ENCODE data around the gene SEPTIN8. TPM values are rescaled to one million over a fixed set of nuclear protein-coding genes. Genes with fewer than 3 reads are reported as not detected.

Gene SEPTIN8
- polyA plus RNA-seq (ENCODE audit: insufficient read length): 84.6 TPM
- long read RNA-seq, donor 1, full-length matches to known transcripts: 10 of 22 reads
- long read RNA-seq, donor 1, partial matches to known transcripts: 12 of 22 reads
- long read RNA-seq, donor 1, other reads (novel, unspliced or antisense): 0 of 22 reads
- long read RNA-seq, donor 2, full-length matches to known transcripts: 9 of 21 reads
- long read RNA-seq, donor 2, partial matches to known transcripts: 5 of 21 reads
- long read RNA-seq, donor 2, other reads (novel, unspliced or antisense): 7 of 21 reads
- long read RNA-seq, donor 3, full-length matches to known transcripts: 5 of 5 reads
- long read RNA-seq, donor 3, partial matches to known transcripts: 0 of 5 reads
- long read RNA-seq, donor 3, other reads (novel, unspliced or antisense): 0 of 5 reads
- long read RNA-seq, donor 4: 0 reads
- long read RNA-seq, donor 5, full-length matches to known transcripts: 16 of 16 reads
- long read RNA-seq, donor 5, partial matches to known transcripts: 0 of 16 reads
- long read RNA-seq, donor 5, other reads (novel, unspliced or antisense): 0 of 16 reads
- long read RNA-seq, donor 6, full-length matches to known transcripts: 8 of 27 reads
- long read RNA-seq, donor 6, partial matches to known transcripts: 19 of 27 reads
- long read RNA-seq, donor 6, other reads (novel, unspliced or antisense): 0 of 27 reads
- long read RNA-seq, donor 7, full-length matches to known transcripts: 16 of 22 reads
- long read RNA-seq, donor 7, partial matches to known transcripts: 0 of 22 reads
- long read RNA-seq, donor 7, other reads (novel, unspliced or antisense): 6 of 22 reads
- long read RNA-seq, donor 8, full-length matches to known transcripts: 3 of 3 reads
- long read RNA-seq, donor 8, partial matches to known transcripts: 0 of 3 reads
- long read RNA-seq, donor 8, other reads (novel, unspliced or antisense): 0 of 3 reads

DNA sequence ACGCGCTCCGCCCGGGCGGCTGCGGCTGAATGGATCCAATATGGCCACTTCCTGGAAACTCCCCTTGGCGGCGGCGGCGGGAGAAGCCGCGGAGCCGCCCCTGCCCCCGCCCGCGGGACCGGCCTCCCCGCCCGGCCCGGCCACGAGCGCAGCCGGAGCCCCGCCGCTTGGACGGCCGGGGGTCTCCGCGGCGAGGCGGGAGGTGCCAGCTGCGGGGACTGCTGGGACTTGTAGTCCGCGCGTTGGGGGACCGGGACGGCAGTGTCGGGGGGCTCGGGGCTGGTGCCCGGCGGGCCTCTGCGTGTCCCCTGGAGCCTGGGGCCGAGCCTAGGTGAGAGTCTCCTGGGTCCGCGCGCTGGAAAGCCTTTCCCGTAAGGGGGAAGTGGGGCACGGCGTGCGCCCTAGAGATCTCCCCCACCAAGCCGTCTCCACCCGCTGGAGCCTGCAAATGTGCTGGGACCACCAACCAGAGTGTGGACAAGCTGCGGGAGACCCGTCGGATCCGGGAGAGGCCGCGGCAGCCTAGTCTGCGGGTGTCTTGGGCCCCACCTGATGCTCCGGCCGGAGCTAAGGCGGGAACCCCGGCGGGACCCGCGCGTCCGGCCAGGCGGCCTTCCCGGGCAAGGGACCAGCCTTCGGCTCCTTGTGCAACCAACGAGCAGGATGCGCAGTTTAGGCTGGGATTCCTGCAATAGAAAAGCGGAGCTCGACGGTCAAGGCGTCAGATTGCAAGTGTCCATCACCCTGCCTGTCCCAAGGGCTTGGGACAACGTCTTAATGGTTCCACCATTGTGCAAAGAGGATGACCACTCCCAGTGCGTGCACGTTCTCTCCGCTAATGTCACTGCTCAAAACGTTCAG lies at the start of gene SEPTIN8:
SEPTIN8 (minus strand) TSS at position 31 of the 861 bp plus-strand sequence. CDS start 102 bp downstream, outside the sequence.
- DNase-seq: no peak

DNA sequence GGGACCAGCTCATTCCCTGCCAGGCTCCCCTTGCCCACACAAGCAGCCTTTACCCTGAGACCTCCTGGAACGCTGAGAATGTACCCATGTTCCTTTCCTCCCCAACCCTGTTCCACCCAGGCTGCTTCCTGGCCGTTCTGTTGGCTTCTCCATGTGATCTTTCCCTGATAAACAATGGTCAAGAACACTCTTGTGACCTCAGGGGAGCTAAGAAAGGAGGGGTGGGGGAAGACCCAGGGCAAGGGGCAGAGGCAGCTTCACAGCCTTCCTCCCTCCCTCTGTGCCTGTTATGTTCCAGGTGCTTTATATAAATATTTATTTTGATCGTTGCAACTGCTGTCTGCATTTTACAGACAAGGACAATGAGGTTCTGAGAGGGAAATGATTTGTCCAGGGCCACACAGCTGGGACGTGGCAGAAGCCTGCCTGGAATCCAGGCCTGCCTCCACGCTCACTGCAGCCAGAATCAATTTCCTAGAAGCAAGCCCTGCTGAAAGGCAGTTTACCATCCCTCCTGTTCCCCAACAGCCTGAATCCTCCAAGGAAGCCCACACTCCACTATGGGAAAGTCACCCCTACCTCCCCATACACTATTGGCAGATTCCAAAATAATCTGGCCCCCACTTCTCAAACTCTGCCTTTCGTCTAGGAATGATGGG lies 49.5 kb upstream of the SEPTIN8 start:
- no peak for DNase-seq

- DNase-seq: no peak
Measured at GRCh38 chr5:132825834-132826391, 48.9 kb upstream of the SEPTIN8 start.

DNA sequence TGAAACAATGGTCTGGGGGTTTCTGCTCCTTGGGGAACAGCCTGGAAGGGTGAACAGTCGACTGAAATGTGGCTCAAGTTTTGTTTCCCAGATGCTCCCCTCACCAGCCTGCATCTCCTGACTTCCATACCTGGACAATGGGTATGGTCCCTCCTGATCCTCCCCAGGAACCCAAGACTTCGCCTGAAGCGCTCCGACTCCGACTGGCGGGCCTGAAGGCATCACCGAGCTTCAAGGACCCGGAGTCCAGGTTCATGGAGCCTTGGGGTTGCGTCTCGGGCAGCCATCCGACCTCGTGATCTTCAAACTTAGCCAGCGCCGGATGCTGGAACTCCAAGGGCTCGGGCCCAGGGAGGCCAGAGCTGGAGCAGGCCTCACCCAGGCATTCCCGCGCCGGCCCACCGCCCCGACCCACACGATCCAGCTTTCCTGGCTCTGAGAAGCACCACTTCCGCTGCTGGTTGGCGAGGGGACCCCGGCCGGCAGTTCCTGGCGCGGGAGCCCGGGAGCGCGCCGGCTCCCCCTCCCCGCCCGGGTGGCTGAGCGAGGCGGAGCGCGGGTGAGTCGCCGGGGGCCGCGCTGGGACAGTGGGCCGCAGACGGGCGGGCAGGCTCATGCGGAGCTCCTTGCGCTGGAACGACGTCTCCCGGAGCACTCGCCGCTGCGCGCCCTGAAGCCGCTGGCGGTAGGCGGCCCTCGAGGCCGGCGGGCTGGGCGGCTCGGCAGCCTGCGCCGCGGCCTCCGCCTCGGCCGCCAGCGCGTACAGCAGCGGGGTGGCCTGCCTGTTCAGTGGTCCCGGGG lies 48.2 kb upstream of the SEPTIN8 start:
- no peak for DNase-seq

DNA sequence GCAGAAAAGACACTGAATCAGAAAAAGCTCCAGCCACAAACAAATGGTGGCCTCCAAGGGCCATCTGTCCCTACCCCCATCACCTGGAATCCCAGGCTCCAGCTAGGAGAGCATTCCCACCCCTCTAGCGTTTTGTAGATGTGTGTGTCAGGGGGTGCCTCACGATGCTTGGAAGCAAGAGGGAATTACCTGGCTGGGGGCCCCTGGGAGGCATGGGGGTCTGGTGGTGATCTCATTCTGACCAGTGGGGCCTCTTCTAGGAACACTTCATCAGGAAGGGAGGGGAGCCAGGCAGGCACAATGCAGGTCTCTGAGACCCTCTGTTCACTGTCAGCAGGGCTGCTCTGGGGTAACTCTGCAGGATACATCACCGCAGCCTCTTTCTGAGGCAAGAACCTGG lies 47.4 kb upstream of the SEPTIN8 start:
- DNase-seq: no peak

GRCh38 chr5:132823481-132824050 lies 46.5 kb upstream of the SEPTIN8 start:
- DNase-seq: no peak

DNA sequence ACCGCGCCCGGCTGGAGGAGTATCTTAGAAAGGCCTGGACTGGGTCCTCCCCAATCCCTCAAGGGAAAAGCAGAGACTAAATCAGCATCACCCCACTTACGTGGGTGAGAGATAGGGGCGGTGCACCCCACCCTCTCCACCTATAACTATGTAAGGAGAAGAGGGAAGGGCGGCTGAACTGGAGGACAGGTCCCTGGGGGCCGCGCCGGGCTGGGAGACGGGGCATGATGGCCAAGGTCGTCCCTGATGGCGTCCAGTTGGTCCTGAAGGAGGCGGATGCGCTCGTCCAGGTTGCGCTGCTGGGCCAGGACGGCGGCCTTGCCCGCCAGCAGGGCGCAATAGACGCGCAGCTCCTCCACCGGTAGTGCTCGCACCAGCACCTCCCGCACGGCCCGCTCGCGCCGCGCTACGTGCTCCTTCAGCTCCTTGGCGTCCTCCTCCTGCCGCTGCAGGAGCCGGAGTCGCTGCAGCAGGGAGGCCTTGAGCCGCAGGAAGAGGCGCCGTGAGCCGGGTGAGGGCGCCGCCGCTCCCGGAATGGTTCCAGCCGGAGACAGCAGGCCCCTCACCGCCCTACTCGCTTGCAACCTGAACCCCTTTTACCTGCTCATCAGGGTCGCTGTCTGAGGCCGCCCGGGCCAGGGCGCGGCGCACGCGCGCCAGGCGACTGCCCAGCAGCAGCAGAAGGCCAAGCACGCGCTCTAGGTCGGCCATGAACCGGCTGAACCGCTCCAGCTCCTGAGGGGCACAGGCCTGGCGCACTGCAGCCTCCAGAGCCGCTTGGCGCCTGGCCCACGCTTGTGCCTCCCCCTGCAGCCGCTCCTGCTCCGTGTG lies 45.8 kb upstream of the SEPTIN8 start:
- DNase-seq: no peak

GRCh38 chr5:132821791-132822190 lies 44.8 kb upstream of the SEPTIN8 start:
- DNase-seq: no peak

- no peak for DNase-seq
Measured at GRCh38 chr5:132821350-132821749, 44.3 kb upstream of the SEPTIN8 start.

DNA sequence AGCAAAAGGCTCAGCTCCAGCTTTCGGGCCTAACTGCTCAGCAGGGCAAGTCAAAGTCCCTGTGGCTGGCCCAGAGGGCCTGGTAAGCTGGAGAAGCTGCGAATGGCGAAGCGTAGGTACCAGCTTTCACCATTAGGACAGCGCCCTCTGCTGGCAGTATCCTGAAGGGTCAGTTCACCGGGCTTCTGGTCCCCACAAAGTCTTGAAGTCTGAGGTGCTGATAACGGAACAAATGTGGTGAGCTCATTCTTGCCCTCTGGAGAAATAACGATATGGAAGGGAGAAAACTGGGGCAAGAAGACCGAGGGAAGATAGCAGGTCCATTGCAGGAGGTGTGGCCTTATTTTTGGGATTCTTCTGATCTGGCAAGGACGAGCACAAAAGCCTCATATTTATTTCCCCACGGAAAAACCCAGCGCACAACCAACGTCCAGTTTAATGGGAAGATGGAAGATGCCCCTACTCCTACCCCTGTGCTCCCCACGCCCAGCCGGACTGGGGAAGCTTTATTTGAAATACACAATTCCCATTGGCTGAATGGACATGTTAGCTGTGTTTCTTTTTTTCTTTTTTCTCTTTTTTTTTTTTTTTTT lies 43.2 kb upstream of the SEPTIN8 start:
- peak; percentile 90 for DNase-seq

GRCh38 chr5:132819468-132819867 lies 42.4 kb upstream of the SEPTIN8 start:
- no peak for DNase-seq

DNA sequence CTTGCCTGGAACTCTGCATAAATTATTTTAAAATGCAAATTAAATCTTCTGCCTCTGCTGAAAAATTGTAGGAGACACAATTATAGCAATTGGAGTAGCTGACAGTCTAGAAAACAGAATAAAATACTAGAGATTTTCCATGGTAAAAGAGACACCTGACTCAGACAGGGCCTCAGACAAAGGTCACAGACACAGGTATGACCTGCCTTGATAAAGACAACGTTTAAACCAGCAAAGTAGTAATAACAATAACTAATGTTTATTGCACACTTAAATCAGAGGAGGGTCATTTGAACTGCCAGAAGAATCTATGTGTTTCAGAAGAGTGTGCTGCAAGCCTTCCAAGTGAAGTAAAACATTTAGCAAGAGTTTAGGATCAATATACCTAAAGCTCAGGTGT lies 40.0 kb upstream of the SEPTIN8 start:
- no peak for DNase-seq

DNA sequence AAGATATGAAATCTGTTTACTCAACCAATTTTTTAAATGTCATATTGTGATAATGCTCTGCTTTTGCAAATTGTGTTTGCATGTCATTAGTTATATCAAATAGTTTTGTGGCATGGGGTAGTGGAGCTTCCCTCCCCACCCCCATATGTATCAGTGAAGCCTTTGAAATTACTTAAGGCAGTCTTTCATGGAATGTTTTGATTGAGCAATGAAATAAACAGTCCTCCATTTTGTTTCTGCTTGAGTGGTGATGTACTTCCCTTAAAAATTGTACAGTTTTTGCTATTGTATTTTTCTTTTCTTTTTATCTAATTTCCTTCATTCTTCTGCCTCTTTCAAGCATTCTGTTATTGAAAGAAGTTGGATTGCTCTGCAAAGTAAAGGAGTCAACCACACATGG lies 39.5 kb upstream of the SEPTIN8 start:
- no peak for DNase-seq

DNA sequence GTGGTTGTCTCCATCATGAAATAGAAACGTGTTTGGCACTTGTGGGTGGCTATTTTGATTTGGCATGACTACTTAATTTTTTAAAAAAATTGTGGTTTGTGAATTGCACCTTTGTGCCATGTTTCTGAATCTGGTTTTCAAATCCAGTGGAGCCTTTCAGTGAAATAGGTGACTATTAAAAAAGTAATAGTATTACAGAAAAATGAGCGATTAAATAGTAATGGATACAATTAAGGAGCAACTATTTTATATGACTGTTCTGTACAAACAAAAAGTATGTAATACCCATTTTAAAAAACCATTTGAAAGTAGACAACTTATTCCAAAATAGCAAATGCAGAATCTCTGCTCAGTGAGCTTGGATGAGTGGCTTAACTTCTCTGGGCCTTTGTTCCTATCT lies 39.0 kb upstream of the SEPTIN8 start:
- DNase-seq: no peak

DNA sequence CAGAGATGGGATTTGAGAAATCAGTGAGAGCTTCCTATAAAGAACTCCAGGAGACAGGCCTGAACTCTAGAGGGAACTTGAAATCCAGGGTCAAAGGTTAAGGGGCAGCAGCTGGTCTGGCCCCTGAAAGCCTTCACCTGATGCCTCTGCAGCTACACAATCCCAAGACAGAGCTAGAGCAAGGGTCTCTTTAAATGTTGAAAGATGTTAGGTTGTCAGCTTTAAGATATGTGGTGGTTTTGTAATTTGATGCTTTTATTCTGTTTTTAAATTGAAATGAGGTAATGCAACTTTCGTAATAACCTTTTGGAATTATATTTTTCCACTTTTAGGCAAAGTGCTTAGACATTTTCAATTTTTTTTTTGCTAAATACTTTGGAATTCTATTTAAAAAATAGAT lies 38.4 kb upstream of the SEPTIN8 start:
- no peak for DNase-seq

DNA sequence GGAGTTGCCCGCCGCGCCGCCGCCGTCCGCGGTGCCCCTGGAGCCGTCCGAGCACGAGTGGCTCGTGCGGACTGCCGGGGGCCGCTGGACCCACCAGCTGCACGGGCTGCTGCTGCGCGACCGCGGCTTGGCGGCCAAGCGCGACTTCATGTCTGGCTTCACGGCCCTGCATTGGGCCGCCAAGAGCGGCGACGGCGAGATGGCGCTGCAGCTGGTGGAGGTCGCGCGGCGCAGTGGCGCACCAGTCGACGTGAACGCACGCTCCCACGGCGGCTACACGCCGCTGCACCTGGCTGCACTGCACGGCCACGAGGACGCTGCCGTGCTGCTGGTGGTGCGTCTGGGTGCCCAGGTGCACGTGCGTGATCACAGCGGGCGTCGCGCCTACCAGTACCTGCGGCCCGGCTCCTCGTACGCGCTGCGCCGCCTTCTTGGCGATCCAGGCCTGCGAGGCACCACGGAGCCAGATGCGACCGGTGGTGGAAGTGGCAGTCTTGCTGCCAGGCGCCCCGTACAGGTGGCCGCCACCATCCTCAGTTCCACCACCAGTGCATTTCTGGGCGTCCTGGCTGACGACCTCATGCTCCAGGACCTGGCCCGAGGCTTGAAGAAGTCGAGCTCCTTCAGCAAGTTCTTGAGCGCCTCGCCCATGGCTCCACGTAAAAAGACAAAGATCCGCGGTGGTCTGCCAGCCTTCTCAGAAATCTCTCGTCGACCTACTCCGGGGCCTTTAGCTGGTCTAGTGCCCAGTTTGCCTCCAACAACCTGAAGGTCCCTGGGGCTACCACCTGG lies 37.7 kb upstream of the SEPTIN8 start:
- no peak for DNase-seq
